Large intestine (tissue), 3 donors: ENCODE results near the gene NDRG3. TPM values are rescaled to one million over a fixed set of nuclear protein-coding genes. Genes with fewer than 3 reads are reported as not detected.
A peak's percentile ranks its signal among the peaks of the same experiment; 100 is the strongest.
"Not testable (repeated sequence)": the region's sequence is repeated elsewhere in the genome, so short reads cannot be mapped to it uniquely, and the experiment has no call there.

Experiments
- DNase-seq, 2 donors: peaks; one replicate each; pipeline versions ENCODE4 v3.0.0 to v3.0.0-alpha.2; 2013
- H3K27ac ChIP-seq: one replicate; pipeline ENCODE4 v1.5.1; 2013; ENCODE audit warnings: low read length
- H3K27me3 ChIP-seq: 2 replicates; pipeline ENCODE4 v1.6.1; 2013; ENCODE audit warnings: low read length; ENCODE audit not compliant: control insufficient read depth, insufficient read depth
- H3K36me3 ChIP-seq: 2 replicates; pipeline ENCODE4 v1.6.1; 2013; ENCODE audit warnings: low read length; ENCODE audit not compliant: control insufficient read depth, insufficient read depth
- H3K4me1 ChIP-seq: one replicate; pipeline ENCODE4 v1.6.1; 2013; ENCODE audit warnings: low read length; ENCODE audit not compliant: control insufficient read depth, insufficient read depth
- H3K4me3 ChIP-seq: one replicate; pipeline ENCODE4 v1.5.1; 2013; ENCODE audit warnings: low read length
- H3K9me3 ChIP-seq: one replicate; pipeline ENCODE4 v1.6.1; 2013; ENCODE audit warnings: mild to moderate bottlenecking, low read depth, low read length, moderate library complexity; ENCODE audit not compliant: control insufficient read depth
- whole genome bisulfite sequencing: methylation state at CpG from one replicate; pipeline ENCODE4 v1.1.5; 2013; ENCODE audit warnings: low lambda C conversion rate; ENCODE audit not compliant: insufficient coverage; 5-methylcytosine and 5-hydroxymethylcytosine counted together
- polyA plus RNA-seq: library from polyadenylated mRNA; unstranded; fragments of 120-200 nt; gene quantifications from one replicate; pipeline ENCODE4 v1.2.1, GENCODE V29; 2013

Gene NDRG3
- polyA plus RNA-seq, 1 donor, result 18.3 TPM

DNA sequence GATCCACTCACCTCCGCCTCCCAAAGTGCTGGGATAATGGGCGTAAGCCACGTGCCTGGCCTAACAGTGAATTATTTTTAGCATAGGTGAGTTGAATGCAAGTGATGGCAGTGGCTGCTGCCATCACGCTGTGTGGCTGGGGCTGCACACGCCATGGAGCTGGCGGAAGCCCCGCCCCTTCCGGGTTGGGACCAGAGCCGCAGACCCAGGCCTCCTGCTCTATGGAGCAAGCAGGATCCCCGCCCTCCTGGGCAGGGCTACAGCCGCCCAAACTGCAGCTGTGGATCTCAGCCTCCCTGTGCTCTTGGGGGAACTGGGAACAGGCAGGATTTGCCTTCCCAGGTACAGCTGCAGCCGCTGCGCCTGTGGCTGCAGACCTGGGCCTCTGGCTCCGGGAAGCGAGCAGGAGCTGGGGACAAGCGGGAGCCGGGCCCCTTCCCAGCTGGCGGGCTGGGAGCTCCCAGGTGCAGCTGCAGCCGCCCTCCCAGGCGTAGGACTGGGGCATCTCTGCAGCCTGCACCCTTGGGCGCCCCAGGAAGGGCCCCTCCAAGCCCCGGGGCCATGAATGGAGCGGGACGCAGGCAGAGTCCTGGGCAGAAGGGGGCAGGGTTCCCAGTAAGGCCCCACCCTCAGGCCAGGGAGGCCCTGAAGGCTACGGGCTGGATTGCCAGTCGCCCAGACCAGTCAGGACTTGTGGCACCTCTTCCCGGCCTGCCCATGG is 69.0 kb downstream of the NDRG3 start:
- H3K27ac ChIP-seq, result no peak overlapping the region
- no CpG with 5 or more reads among the region's 27 CpGs for WGBS
- H3K36me3 ChIP-seq, result peaks cover 4% of the 10 kb centered on the region
- no peaks in the 10 kb centered on the region for H3K27me3 ChIP-seq
- no peak overlapping the region for H3K4me3 ChIP-seq
- DNase-seq, result no peak
- peaks cover 6% of the 10 kb centered on the region for H3K9me3 ChIP-seq
- no peaks in the 10 kb centered on the region for H3K4me1 ChIP-seq

DNA sequence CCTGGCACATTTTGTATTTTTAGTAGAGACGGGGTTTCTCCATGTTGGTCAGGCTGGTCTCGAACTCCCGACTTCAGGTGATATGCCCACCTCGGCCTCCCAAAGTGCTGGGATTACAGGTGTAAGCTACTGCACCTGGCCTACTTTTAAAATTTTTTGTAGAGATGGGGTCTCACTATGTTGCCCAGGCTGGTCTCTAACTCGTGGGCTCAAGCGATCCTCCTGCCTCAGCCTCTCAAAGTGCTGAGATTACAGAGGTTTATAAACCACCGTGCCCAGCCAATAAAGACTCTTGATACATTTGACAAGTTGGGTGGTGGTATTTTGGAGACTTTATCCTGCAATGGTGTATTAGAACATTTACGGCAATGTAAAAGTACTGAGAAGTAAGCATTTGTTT is 70.3 kb downstream of the NDRG3 start:
- H3K9me3 ChIP-seq, H3K36me3 ChIP-seq, H3K4me1 ChIP-seq, H3K27me3 ChIP-seq, H3K27ac ChIP-seq, DNase-seq, H3K4me3 ChIP-seq: not testable (repeated sequence)
- WGBS, result no CpG with 5 or more reads among the region's 8 CpGs

DNA sequence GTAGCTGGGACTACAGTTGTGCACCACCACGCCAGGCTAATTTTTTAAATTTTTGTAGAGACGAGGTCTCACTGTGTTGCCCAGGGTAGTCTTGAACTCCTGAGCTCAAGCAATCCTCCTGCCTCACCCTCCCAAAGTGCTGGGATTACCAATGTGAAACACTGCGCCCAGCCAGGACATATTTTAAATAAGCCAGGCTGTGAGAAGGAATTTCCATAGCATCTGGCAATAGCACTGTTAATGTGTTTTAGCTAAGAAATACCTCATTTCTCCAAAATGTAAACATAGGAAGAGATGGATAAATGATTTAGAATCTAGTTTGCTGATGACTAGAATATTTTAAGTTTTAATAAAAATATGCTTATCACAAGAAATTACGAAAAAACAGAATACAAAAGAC is 72.9 kb downstream of the NDRG3 start:
- Histone ChIP-seq H3K27ac (no peak overlapping the region), H3K36me3 (peaks cover 2% of the 10 kb centered on the region), H3K4me1 (no peaks in the 10 kb centered on the region), H3K4me3 (no peak overlapping the region), H3K9me3 (peaks cover 6% of the 10 kb centered on the region), H3K27me3 (no peaks in the 10 kb centered on the region)
- no peak for DNase-seq
- 88% methylated on average over 1 of the region's 4 CpGs for WGBS

DNA sequence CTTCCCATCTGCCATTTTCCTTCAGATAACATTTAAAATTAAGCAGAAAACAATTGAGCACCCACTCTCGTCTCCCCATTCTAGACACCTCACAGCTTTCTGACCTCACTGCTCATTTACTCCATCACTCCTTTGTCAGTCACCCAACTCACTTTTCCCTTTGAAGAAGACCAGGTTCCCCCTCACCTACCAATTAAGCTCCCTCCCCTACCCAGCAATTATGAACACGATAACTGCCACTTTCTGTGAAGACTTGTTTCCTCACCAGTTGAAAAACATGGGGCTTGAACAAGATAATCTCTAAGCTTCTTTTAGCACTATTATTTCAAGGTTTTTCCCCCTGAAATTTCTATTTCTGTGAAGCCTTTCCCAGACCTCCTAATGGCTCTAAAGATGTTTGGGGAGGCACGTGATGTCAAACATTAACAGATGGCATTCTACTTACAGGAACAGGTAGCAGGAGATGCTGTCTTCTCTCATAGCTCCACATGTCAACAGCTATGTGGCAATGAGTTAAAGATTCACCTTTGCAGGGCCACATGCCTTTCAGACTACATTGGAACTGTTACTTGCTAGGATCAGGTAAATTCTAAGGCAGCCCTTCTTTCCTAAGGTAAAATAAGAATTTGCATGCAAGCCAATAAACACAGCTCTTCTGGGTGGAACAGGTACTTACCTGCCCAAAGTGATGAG is 75.1 kb downstream of the NDRG3 start:
- peak; percentile 7 to 37 for DNase-seq
- Histone ChIP-seq H3K36me3 (no peaks in the 10 kb centered on the region), H3K4me1 (no peaks in the 10 kb centered on the region), H3K4me3 (no peak overlapping the region), H3K27ac (no peak overlapping the region), H3K9me3 (no peaks in the 10 kb centered on the region), H3K27me3 (no peaks in the 10 kb centered on the region)
- 100% methylated on average over 1 of the region's 3 CpGs for WGBS

DNA sequence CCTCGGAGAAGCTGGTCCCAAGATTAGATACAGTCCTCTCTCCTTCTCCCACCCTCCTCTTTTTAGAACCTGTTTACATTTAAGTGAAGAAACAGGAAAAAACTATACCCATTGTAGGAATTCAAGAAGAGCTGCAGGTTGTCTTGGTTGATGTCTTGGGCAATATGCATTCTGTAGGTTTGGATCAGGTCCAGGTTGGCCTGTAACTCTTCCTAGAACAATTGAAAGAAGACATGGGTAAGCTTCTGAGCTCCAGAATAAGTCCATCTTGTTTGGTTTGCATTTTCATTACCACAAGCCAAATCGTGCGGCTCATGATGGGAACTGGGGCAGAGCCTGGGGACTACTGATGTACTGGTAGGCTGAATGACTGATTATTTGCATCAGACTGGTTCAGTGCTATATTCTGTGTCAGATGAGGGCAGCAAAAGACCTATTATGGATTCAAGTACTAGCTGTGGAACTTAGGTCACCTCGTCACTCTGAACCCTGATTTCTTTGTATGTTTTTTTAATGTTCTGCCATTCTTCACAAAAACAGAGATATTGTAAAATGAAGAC is 79.6 kb downstream of the NDRG3 start:
- DNase-seq, result no peak
- H3K4me1 ChIP-seq, result no peaks in the 10 kb centered on the region
- WGBS, result no CpG with 5 or more reads among the region's 4 CpGs
- no peaks in the 10 kb centered on the region for H3K27me3 ChIP-seq
- no peak overlapping the region for H3K27ac ChIP-seq
- H3K4me3 ChIP-seq, result no peak overlapping the region
- peaks cover 9% of the 10 kb centered on the region for H3K36me3 ChIP-seq
- H3K9me3 ChIP-seq, result no peaks in the 10 kb centered on the region

DNA sequence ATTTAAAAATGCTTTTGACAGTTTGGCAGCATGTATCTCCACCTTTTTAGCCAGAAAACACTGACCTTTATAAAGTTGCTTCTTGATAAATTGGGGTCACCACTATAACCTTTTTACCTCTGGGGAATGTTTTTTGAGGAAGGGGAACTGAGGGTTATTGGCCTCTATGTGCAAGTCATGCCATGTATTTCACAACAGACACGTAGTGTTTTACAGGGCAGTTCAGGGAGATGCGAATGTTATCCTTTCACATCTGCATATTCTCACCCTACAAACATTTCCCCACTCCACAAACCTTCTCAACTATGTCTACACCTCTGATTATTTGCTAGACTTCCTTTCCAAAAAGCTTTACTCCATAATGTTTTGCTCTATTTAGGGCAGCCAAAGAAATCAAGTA is 82.9 kb downstream of the NDRG3 start:
- no CpG with 5 or more reads among the region's 2 CpGs for WGBS
- Histone ChIP-seq H3K4me1 (no peaks in the 10 kb centered on the region), H3K36me3 (peaks cover 11% of the 10 kb centered on the region), H3K9me3 (no peaks in the 10 kb centered on the region), H3K27ac (no peak overlapping the region), H3K27me3 (no peaks in the 10 kb centered on the region), H3K4me3 (no peak overlapping the region)
- DNase-seq, result no peak

DNA sequence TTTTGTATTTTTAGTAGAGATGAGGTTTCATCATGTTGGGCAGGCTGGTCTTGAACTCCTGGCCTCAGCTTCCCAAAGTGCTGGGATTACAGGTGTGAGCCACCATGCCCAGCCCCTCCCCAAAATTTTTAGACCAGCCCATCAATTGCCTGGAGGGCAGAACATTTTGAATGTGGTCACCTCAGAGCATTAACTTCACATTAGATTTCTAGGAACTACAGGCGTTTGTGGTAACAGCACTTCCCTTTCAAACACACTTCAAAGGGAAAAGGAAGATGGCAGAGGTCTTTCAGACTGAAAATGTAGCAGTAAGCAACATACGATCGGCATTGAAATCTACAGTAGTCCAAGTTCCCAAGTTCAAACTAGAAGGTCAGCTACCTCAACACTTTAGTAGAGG is 87.6 kb downstream of the NDRG3 start:
- no peaks in the 10 kb centered on the region for H3K9me3 ChIP-seq
- H3K4me3 ChIP-seq, result no peak overlapping the region
- no peaks in the 10 kb centered on the region for H3K4me1 ChIP-seq
- H3K27me3 ChIP-seq, result no peaks in the 10 kb centered on the region
- no peak for DNase-seq
- no peak overlapping the region for H3K27ac ChIP-seq
- peaks cover 12% of the 10 kb centered on the region for H3K36me3 ChIP-seq
- WGBS, result no CpG with 5 or more reads among the region's 3 CpGs

DNA sequence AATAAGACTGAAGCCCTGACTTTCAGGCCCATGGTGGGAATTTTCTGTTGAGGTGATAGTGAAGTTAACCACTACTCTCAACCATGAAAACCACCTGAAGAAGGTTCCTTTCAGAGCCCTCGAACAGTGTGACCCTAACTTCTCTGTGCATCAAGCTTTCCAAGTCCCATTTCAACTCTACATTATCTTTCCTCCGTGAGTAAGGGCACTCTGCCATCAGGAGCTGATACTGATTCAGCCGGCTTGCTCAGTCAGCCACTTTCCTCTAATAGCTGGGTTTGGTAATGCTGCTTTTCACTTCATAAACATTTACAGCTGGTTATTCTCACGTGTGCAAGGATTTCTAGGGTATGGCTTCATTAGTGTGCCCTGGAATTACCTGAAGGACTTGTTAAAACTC is 89.2 kb downstream of the NDRG3 start:
- no peaks in the 10 kb centered on the region for H3K27me3 ChIP-seq
- no peak overlapping the region for H3K4me3 ChIP-seq
- WGBS, result no CpG with 5 or more reads among the region's 4 CpGs
- no peak for DNase-seq
- peaks cover 14% of the 10 kb centered on the region for H3K36me3 ChIP-seq
- no peak overlapping the region for H3K27ac ChIP-seq
- H3K9me3 ChIP-seq, result no peaks in the 10 kb centered on the region
- no peaks in the 10 kb centered on the region for H3K4me1 ChIP-seq

DNA sequence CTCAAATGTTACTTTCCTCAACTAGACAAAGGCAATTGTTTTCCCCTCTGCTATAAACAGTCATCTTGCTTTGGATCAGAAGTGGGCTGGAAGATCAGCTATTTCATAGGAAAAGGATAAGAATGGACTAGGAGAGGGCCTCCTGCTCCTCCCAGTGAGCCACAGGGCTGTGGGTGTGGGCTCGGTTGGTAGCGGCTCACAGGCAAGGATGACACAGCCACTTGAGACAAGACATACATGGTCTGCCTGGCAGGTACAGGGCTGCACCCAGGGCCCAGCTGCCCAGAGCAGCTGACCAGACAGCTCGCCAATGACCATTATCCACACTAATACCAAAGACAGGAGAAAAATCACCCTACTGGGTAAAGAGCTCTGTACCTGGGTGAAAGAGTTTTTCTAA is 90.9 kb downstream of the NDRG3 start:
- no peak for DNase-seq
- Histone ChIP-seq H3K4me1 (no peaks in the 10 kb centered on the region), H3K4me3 (no peak overlapping the region), H3K27ac (no peak overlapping the region), H3K27me3 (no peaks in the 10 kb centered on the region), H3K36me3 (peaks cover 10% of the 10 kb centered on the region), H3K9me3 (no peaks in the 10 kb centered on the region)
- WGBS, result no CpG with 5 or more reads among the region's 3 CpGs

DNA sequence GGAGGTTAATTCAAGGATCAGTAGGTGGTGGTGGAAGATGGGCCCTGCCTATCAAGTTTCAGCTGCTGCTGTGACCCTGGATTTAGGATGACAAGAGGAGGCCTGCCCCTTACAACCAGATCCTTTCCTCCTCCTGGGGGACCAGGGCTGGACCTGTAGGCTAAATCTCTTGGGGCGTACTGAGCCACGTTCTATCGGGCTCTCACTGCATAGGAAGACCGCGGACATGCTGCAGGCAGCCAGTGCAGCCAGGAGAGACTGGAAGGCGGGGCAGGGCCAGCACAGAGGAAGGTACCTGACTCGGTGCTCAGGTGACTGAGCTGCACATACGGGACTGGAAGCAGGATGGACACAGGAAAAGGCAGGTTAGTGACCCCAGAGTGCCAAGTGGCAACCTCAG is 91.4 kb downstream of the NDRG3 start:
- H3K27me3 ChIP-seq, result no peaks in the 10 kb centered on the region
- WGBS, result no CpG with 5 or more reads among the region's 8 CpGs
- no peaks in the 10 kb centered on the region for H3K9me3 ChIP-seq
- H3K4me1 ChIP-seq, result no peaks in the 10 kb centered on the region
- peaks cover 10% of the 10 kb centered on the region for H3K36me3 ChIP-seq
- no peak for DNase-seq
- no peak overlapping the region for H3K4me3 ChIP-seq
- no peak overlapping the region for H3K27ac ChIP-seq
